Stimulated activated CD8-positive, alpha-beta memory T cell treated with anti-CD3 and anti-CD28 coated beads, Interleukin-15, amount 100 ng/mL, for 4 hours (primary cell): ENCODE results near the gene ALDH1L2.

Experiments used
- DNase-seq, 2 donors: peaks; one replicate each; pipeline ENCODE4 v3.0.0-alpha.2; 2020; ENCODE audit warnings: low read depth in 2 of 2

The ALDH1L2 gene

DNA sequence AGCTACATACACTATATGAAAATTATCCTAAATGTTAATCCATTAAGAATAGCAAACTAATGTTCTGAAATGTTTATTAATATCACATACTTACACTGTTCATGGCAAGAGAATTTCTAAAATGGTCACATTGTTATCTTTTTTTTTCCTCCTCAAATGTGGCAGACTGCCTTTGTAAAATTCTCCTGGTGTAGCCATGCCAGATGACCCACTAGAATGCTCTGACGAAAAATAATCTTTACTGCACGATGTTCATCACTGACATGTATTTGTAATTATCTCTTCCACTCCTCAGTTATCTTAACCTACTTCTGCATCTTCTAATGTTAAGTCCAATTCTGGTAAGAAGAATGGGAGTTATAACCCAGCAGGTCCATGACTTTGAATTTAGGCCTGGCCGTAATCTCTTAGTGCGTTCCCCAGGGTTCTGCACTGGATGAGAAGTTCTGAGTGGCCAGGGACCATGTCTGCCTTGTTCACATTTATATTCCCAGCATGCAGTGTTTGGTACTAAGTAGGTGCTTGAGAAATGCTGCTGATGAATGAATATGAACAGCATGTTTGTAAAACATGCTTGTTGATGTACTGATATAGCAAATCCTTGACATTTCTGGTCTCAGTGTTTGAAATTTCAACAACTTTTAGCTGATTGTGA lies 51.4 kb downstream of the ALDH1L2 start:
- DNase-seq, result no peak

DNA sequence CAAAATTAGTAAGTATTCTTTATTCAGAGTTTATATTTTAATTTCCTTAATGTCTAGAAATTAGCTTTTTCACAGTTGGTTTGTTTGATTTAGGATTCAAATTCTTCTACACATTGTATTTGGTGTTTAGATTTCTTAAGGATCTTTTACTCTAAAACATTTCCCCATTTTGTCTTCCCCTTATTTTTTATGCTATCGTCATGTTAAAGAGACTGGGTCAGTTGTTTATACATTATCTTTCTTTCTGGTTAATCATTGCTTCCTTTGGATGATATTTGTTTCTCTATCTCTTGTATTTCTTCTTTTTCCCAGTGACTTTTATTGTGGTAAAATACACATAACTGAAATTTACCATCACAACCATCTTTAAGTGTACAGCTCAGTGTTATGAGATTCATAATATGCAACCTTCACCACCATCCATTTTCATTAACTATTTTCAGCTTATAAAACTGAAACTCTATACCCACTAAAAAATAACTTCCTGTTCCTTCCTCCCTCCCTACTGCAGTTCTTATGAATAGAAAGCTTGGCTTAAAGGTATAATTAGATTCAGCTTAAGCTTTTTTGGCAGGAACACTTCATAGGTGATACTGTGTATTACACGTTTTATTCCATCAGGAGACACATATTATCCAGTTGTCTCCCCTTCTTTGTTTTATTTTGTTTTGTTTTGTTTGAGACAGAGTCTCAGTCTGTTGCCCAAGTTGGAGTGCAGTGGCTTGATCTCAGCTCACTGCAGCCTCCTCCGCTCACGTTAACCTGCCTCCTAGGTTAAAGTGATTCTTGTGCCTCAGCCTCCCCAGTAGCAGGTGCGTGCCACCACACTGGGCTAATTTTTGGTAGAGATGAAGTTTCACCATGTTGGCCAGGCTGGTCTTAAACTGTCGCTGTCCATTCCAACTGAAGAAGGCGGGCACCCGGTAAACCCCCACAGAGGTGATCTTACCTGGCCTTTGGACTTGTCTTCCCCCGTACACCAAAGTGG lies 53.1 kb downstream of the ALDH1L2 start:
- DNase-seq, result no peak

DNA sequence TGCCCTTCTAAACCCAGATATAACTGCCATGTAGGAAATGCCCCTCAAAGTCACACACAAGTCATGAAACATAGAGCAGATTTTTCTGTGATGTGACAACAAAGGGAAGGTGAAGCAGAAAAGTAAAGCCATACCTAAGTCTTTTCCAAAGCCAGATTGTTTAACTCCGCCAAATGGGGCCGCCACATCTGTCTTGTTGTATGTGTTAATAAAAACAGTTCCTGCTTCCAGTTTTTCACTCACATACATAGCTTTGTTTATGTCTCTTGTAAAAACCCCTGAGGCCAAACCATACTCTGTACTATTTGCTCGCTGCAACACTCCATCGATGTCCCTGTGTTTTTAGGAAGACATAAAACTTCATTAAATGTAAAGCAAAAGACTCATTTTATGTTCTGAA lies 57.8 kb downstream of the ALDH1L2 start:
- no peak for DNase-seq

DNA sequence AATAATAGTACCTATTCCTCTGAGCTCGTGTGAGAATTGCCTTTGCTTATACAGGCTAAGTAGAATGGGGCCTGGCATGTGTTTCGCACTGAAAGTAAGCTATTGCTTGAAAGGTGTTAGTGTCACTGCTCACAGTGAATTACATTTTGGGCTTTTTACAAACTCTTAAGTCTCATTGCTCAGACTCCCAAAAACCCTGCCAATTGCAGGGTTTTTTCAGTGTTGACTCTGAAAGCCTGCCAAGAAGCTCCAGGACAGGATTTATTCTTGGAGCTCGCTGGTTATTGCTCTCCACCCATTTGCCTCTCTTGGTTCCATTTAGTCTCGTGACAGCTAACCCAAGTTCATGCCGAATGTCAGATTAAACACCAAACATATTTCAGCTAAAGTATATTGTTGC lies 58.4 kb downstream of the ALDH1L2 start:
- no peak for DNase-seq

DNA sequence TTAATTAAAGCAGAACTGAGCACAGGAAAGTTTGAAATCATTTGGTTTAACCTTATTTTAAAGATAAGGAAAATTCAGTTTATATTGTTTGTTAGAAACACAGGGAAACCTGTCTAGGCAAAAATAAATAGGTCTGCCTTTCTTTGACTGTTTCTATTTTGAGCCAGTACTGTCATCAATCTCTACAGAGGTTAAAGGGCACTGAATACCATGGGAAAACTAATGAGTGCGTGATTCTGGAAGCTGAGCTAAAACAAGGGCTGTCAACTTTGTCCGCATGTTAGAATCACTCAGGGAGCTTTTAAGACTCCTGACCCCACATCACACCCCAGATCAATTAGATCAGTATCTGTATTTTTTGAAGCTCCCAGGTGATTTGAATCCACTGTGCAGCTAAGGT lies 59.3 kb downstream of the ALDH1L2 start:
- DNase-seq, result no peak

DNA sequence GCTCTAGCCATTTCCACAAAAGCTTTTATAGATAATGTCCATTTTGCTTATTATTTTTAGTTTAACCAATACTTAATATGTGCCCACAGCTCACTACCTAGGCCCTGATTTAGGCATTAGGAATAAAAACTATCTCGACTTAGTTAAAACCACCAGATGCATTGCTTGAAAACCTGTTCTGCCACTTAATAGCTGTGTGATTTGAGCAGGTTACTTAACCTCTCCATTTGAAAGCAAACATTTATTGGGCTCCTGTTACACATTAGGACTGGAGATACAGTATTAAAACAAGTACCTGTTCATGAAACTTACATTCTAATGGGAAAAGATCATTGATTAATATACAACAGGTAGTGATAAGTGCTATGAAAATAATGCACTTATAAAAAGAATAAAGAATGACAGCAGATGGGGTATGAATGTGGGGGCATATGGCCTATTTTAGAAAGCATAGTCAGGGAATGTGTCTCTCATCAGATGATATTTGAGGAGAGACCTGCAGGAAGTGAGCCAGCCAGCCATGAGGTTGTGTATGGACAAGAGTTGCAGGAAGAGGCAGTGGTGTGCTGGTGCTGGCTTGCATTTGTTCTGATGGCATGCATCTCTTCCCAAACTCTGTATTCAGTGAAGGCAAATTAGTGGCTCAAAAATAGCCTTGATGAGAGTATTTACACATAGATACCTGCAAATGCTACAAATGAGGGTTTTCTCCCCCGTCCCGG lies 63.9 kb downstream of the ALDH1L2 start:
- DNase-seq, result no peak

DNA sequence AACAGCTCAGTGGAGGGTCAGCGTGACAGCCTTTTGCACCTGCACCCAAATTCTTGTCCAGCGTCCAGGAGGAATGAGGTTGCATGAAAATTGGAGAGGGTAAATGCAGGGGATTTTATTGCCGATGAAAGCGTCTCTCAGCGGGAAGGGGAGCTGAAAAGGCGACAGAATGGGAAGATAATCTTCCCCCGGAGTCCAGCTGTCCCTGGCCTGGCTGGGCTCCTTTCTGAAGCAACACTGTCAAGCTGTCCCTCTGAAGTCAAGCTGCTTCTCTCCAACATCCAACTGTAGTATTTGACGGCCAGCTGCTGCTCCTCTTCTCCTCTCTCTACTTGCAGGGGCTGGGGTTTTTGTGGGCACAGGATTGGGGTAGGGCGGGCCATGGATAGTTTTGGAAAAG lies 65.5 kb downstream of the ALDH1L2 start:
- DNase-seq, result no peak

DNA sequence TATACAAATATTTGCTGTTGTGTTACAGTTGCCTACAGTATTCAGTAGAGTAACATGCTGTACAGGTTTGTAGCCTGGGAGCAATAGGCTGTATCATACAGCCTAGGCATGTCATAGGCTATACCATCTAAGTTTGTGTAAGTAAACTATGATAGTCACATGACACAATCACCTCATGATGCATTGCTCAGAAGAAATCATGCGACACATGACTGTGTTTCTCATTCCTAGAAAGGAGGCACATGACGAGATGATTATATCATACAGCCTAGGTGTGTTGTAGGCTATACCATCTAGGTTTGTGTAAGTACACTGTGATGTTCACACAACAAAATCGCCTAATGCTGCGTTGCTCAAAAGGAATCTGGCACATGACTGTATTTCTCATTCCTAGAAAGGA lies 66.2 kb downstream of the ALDH1L2 start:
- no peak for DNase-seq

DNA sequence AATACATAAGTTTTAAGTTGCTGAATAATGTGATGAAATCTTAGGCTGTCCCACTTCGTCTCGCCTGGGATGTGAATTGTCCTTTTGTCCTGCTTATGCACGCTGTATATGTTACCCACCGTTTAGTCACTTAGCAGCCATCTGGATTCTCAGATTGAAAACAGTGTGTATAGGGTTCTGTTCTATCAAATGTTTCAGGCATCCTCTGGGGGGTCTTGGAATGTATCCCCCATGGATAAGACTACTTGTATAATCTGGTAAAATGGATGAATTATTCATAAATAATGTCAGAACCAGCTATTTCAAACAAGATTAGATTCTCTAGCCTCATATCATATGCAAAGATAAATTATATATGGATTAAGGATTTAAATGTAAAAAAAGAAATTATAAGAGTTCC lies 68.7 kb downstream of the ALDH1L2 start:
- DNase-seq, result no peak

DNA sequence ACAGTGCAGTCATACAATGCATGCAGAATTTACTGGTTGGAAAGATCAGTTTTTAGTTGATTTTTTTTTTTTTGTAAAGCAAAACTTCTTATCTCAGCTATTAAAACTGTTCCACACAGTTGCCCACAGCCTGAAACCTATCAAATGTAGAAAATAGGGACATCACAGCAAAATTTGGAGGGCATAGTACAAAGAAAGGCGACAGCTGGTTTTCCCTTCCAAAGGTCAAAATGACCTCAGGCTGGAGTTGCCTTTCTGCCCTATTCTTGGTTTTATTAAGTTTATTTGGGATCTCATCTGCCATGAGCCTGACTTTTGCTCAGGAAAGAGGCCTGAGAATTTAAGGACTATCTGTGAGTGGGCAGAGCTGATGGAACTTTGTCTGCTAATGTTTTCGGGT lies 69.7 kb downstream of the ALDH1L2 start:
- DNase-seq, result no peak

DNA sequence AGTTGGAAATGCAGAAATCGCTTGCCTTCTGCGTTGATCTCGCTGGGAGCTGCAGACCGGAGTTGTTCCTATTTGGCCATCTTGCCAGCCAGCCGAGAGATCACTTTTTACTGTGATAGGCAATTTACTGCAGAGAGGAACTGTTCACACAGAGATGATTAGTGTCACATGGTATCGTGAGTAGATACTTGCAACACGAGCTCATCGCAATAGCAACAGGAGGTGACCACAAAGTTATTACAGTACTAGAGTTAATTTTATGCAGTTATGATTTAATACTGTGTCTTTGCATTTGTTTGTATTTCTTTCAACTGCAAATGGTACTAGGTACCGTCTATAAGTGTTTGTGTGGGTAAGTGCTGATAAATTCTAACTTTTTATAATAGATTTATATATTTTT lies 70.4 kb downstream of the ALDH1L2 start:
- DNase-seq, result no peak

DNA sequence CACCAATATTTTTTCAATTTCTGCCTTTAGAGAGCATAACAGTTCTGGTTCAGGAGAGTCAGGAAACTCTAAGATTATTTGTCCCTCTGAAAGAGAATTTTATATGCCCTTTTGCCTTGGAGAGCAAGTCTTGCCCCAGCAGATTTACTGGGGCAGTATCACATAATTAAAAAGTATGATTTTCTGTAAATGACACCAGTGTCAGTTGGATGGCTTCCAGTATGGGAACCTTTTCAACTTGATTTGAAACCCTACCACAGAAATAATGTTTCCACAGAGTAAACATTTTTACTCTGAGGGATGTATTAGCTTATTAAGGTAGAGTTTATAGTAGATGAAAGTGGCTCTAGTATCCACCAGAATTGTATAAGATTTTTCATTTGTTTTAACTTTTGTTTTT lies 82.8 kb downstream of the ALDH1L2 start:
- DNase-seq, result no peak

DNA sequence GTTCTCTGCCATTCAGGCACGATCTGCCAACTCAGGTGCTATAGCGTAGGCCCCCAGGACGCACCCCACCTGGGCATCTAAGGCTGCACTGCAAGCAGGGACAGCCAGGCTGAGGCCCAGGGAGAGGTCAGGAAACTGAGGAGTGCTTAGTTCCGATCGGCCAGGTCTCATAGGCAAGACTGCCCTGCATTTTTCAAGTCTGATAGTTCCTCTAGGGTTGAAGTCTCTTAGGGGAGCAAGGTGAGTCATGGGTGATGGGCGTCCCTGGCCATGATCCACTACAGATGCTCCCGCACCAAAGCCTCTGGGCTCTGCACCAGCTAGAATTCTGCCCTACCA lies 84.9 kb downstream of the ALDH1L2 start:
- DNase-seq, result no peak

DNA sequence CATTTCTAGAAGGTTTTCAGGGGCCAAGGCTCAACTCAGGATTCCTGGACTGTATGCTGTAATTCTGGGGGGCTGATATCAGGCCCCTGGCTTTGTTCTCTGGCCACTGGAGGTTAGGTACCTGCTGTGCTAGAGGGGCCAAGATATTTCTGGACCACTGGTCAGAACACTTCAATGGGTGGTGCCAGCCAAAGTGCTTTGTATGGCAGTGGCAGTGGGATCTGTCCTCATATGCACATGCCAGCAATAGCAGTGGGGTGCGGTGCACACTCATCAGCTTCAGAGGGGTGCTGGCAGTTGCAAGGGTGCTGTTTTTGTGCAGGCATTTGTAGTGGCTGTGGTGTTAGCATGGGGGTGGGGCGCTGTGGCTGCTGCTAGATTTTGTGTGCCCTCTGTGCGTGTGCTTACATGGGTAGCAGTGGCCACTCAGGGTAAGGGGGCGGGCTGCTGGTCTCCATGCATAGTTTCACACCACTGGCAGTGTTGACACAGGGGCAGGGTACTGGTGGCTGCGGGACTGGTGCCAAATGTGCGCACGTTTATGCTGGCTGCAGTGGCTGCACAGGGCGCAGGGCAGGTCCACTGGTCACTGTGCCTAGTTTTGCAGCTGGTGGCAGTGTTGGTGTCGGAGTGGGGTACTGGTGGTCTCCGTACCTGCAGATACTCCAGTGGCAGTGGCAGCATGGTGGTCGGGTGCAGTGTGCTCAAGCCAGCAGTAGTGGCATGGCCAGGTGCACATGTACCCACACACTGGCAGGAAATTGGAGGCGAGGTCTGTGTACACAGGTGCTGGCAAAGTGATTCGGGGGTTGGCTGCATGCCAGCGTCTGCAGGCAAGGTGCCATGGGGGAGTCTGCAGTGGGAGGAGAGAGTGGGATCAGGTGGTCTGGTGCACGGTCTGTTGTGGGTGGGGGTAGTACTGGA lies 85.6 kb downstream of the ALDH1L2 start:
- DNase-seq, result no peak

DNA sequence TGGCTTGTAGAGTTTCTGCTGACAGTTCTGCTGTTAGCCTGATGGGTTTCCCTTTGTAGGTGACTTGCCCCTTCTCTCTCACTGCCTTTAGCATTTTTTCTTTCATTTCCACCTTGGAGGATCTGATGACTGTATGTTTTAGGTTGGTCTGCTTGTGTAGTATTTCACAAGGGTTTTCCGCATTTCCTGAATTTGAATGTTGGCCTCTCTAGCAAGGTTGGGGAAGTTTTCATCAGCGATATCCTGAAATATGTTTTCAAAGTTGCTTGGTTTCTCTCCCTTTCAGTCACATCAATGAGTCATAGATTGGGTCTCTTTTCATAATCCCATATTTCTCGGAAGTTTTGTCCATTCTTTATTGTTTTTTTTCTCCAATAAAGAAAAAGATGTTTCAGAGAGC lies 86.7 kb downstream of the ALDH1L2 start:
- DNase-seq, result no peak

DNA sequence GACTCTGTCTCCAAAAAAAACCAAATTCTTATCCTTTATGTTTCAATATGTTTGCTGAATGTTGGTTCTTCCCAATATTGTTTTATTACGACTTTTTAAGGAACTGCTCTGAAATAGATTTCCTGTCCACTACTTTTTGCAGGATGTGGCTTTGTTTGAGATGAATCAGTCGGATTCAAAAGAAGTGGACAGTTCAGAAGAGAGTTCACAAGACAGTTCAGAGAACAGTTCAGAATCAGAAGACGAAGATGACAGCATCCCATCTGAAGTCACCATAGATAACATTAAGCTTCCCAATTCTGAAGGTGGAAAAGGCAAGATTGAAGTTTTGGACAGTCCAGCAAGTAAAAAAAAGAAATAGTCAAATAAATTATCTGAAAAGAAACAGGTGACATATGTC lies 89.9 kb downstream of the ALDH1L2 start:
- DNase-seq, result no peak

DNA sequence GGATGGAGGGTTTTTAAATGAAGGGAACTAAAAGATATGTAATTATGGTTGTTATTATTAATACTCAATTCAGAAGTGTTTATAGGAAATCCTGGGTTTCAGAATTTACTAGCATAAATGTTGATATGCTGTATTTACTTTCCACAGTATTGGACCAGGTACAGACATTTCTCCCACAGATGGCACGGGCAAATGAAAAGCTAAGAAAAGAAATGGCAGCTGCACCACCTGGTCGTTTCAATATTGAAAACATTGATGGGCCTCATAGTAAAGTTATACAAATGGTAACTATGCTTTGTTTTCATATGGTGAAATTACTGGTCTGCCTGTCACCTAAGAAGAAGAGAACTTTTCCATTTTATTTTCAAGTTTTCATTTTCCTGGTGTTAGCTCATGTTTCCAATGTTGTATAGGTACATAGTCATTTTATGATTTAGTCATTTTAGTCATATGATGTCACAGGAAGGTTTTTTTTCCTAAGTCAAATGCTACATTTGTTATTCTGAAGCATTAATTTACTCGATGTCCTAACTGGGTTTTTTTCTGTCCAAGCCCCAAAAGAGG lies 92.6 kb downstream of the ALDH1L2 start:
- DNase-seq, result no peak

DNA sequence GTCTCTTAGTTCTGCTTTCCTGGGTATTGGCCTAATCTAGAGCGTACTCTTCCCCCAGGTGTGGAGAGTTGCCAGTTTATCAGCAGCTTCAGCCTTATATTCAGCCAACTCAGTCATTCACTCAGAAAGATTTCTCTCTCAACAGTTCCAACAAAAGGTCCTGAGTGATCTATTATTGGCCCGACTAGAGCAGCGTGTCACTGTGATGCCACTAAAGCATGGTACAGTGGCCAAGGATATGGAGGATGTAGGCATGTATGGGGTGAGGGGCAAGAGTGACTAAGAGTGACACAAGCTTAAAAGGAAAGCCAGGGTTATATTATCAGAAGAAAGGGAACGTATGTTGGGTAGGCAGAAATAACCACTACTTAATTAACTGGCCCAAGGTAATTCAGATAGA lies 93.3 kb downstream of the ALDH1L2 start:
- no peak for DNase-seq

DNA sequence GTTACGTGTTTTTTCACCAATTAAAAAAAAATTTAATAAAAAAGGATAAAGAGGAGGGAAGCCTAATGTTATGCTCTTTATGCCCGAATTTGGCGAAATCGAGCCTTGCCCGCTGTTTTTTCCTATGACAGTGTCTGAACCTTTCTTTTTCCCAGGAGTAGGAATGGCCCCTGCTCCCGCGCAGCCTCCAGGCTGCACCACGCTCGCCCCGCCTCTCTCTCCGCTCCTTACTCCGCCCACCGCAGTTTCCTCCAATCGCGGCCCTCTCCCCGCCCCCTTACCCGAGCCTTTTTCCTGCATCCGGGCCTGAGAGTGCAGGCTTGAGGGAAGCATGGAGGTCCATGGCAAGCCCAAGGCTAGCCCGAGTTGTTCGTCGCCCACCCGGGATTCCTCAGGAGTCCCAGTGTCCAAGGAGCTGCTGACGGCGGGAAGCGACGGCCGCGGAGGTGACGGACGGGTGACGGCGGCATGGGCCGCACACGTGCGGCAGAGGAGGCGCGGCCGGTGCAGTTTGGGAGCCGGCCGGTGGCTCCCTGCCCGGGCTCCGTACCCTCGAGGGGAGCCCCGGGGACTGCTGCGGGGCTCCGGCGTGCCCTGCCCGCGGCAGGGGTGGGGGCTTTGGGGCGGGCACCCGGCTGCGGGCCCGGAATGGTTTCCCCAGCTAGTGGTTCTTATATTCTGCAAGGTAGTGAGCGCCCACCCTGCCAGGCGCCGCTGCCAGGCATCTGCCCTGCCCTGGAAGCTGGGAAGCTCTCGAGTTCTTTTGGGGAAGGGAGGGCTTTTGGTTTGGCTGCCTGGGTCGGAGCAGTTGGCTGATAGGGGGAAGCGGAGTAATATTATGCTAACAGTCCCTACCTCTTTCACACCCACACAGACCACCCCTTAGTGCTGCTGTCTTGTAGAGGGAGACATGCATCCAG lies 98.0 kb downstream of the ALDH1L2 start, which contains the start of gene NOPCHAP1:
TSS of gene NOPCHAP1 (plus strand) at position 295 of the 920 bp plus-strand sequence. CDS start at position 332, 37 bp downstream.
- DNase-seq, result peak; percentile 67 to 76

DNA sequence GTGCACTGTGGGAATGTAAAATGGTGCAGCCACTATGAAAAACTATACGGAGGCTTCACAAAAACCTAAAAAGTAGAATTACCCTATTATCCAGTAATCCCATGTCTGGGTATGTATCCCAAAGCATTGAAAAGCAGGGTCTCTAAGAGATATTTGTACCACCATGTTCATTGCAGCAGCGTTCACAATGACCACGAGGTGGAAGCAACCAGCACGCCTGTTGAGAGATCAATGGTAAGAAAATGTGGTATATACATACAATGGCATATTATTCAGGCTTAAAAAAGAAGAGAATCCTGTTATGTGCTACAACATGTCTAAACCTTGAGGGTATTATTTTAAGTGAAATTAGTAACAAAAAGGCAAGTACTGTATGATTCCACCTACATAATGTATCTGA lies 99.1 kb downstream of the ALDH1L2 start:
- DNase-seq, result no peak
